Colonic mucosa (tissue), 4 donors: ENCODE data around the gene SPARC. TPM values are rescaled to one million over a fixed set of nuclear protein-coding genes. Genes with fewer than 3 reads are reported as not detected.

Experiments
- DNase-seq: peaks from one replicate; pipeline ENCODE4 v3.0.0-alpha.2; 2020
- H3K27ac ChIP-seq: fragments of 200-600 bp; one replicate; pipeline ENCODE4 v1.8.0; 2021
- H3K27me3 ChIP-seq: fragments of 200-600 bp; one replicate; pipeline ENCODE4 v1.8.0; 2021
- H3K36me3 ChIP-seq: fragments of 200-600 bp; one replicate; pipeline ENCODE4 v1.8.0; 2021
- H3K4me1 ChIP-seq: fragments of 200-600 bp; one replicate; pipeline ENCODE4 v1.8.0; 2021; ENCODE audit warnings: mild to moderate bottlenecking
- H3K4me3 ChIP-seq: fragments of 200-600 bp; one replicate; pipeline ENCODE4 v1.8.0; 2021
- H3K9ac ChIP-seq, 2 donors: one replicate each; pipeline ENCODE4 v1.7.0; 2013; ENCODE audit warnings: control low read depth in 2 of 2, low read depth in 2 of 2, low read length in 2 of 2
- H3K9me3 ChIP-seq: fragments of 200-600 bp; one replicate; pipeline ENCODE4 v1.8.0; 2021
- CTCF ChIP-seq: fragments of 200-600 bp; IDR thresholded peaks from one replicate; pipeline ENCODE4 v1.8.0; 2022; ENCODE audit warnings: antibody characterized with exemption, mild to moderate bottlenecking
- intact Hi-C: fragments of 100-400 bp; cut with DNase I; formaldehyde crosslinking; loops from one replicate; pipeline ENCODE4 v1.14.1; 2022
- total RNA-seq, 2 donors: library from RNA; stranded (reverse); fragmentation: NEBNext Ultra II Directional in 1 of 2; extraction: Animal tissue kit (Norgen Biotek cat#: 25700) in 1 of 2; gene quantifications; one replicate each; pipeline ENCODE4 v1.2.1, GENCODE V29; 2021
- donor health status: healthy.
- donor health status: DM: no; HTN: no; CAD: no.
- donor health status: DM: no; HTN: no; CAD: no.

The SPARC gene
- total RNA-seq, 2 donors from 2014 or later = 107 to 258 TPM

GRCh38 chr5:151684690-151685361 lies 1.9 kb downstream of the SPARC start:
- H3K27me3 ChIP-seq = no peaks in the 10 kb centered on the region
- H3K4me1 ChIP-seq = no peaks in the 10 kb centered on the region
- intact Hi-C loops = no loop called here
- TF ChIP-seq CTCF = no peak
- peak overlapping the region; percentile 35 for H3K4me3 ChIP-seq
- H3K27ac ChIP-seq = peak overlapping the region; percentile 74
- DNase-seq = peak; percentile 34
- H3K9ac ChIP-seq = peak overlapping the region; percentile 56 to 80
- H3K9me3 ChIP-seq = no peaks in the 10 kb centered on the region
- H3K36me3 ChIP-seq = no peaks in the 10 kb centered on the region

GRCh38 chr5:151683986-151684588 lies 2.6 kb downstream of the SPARC start:
- DNase-seq = no peak
- intact Hi-C loops = no loop called here
- peak overlapping the region; percentile 60 for H3K27ac ChIP-seq
- H3K9ac ChIP-seq = peak overlapping the region in 1 of 2 donors; percentile 67
- no peaks in the 10 kb centered on the region for H3K27me3 ChIP-seq
- peak overlapping the region; percentile 35 for H3K4me3 ChIP-seq
- no peaks in the 10 kb centered on the region for H3K4me1 ChIP-seq
- TF ChIP-seq CTCF = no peak
- no peaks in the 10 kb centered on the region for H3K36me3 ChIP-seq
- no peaks in the 10 kb centered on the region for H3K9me3 ChIP-seq

GRCh38 chr5:151683444-151683843 lies 3.3 kb downstream of the SPARC start:
- Histone ChIP-seq H3K4me3 (no peak overlapping the region), H3K9me3 (no peaks in the 10 kb centered on the region), H3K36me3 (no peaks in the 10 kb centered on the region), H3K27ac (peak overlapping the region; percentile 22), H3K4me1 (no peaks in the 10 kb centered on the region), H3K27me3 (no peaks in the 10 kb centered on the region), H3K9ac (peak overlapping the region; percentile 37 to 42)
- intact Hi-C loops = no loop called here
- TF ChIP-seq CTCF = no peak
- DNase-seq = no peak

- Histone ChIP-seq H3K27me3 (no peaks in the 10 kb centered on the region), H3K9me3 (no peaks in the 10 kb centered on the region), H3K4me3 (no peak overlapping the region), H3K36me3 (no peaks in the 10 kb centered on the region), H3K27ac (peak overlapping the region; percentile 22), H3K4me1 (no peaks in the 10 kb centered on the region), H3K9ac (peak overlapping the region; percentile 37 to 42)
- no peak for DNase-seq
- no peak for TF ChIP-seq CTCF
- intact Hi-C loops = no loop called here
Observed at GRCh38 chr5:151682751-151683331, 3.9 kb downstream of the SPARC start.

GRCh38 chr5:151682240-151682639 lies 4.5 kb downstream of the SPARC start:
- intact Hi-C loops = no loop called here
- TF ChIP-seq CTCF = no peak
- H3K27ac ChIP-seq = no peak overlapping the region
- no peaks in the 10 kb centered on the region for H3K36me3 ChIP-seq
- DNase-seq = no peak
- H3K9me3 ChIP-seq = no peaks in the 10 kb centered on the region
- no peaks in the 10 kb centered on the region for H3K27me3 ChIP-seq
- no peak overlapping the region for H3K4me3 ChIP-seq
- no peaks in the 10 kb centered on the region for H3K4me1 ChIP-seq
- peak overlapping the region in 1 of 2 donors; percentile 13 for H3K9ac ChIP-seq
